Measurements from ENCODE around the gene ATXN10.

- TF ChIP-seq CTCF (conservative IDR thresholded peaks at IDR 0.05; ENCODE audit: low read length) (no peak), EZH2phosphoT487 (IDR thresholded peaks at IDR 0.05; ENCODE audit: borderline replicate concordance) (no peak)
Observed at GRCh38 chr22:45877036-45877380, 205.4 kb downstream of the ATXN10 start.
